ENCODE data around the gene ACTR1B.
"Not testable (repeated sequence)": the region's sequence is repeated elsewhere in the genome, so short reads cannot be mapped to it uniquely, and the experiment has no call there.

The ACTR1B gene

GRCh38 chr2:97673182-97673914 lies 9.5 kb upstream of the ACTR1B start (continued):
- no peak for TF ChIP-seq TSHZ2 (CRISPR knock-in tag; IDR thresholded peaks at IDR 0.05)
- TF ChIP-seq, protein P1, sequence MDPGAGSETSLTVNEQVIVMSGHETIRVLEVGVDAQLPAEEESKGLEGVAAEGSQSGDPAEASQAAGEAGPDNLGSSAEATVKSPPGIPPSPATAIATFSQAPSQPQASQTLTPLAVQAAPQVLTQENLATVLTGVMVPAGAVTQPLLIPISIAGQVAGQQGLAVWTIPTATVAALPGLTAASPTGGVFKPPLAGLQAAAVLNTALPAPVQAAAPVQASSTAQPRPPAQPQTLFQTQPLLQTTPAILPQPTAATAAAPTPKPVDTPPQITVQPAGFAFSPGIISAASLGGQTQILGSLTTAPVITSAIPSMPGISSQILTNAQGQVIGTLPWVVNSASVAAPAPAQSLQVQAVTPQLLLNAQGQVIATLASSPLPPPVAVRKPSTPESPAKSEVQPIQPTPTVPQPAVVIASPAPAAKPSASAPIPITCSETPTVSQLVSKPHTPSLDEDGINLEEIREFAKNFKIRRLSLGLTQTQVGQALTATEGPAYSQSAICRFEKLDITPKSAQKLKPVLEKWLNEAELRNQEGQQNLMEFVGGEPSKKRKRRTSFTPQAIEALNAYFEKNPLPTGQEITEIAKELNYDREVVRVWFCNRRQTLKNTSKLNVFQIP (CRISPR knock-in tag; IDR thresholded peaks at IDR 0.05; ENCODE audit: borderline replicate concordance, low read depth), result no peak
- TF ChIP-seq RARB (CRISPR knock-in tag; IDR thresholded peaks at IDR 0.05), result no peak
- TF ChIP-seq CSDC2 (CRISPR knock-in tag; IDR thresholded peaks at IDR 0.05), result no peak

DNA sequence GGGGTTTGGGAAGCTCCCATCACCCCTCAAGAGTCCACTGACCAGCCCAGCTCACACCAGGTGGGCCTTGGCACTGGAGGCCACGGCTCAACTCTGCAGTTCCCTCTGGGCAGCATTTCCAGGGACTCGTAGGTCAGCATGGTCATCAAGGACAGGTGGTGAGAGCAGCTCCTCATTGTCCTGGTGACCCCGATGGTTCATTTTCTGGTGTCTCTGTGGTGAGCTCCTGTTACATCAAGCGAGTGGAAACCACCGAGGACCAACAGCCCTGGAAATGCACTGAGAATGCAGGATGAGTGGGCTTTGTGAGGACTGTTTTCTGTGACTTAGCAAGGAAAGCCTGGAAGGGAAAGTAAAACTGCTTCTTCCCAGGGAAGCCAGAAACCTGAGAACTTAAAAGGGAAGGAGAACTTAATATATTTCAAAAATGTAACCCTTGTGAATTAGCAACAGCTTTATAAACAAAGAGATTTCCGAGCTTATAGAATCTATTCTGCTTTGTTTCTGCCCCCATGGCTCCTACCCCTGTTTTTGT lies 8.8 kb upstream of the ACTR1B start:
- ATAC-seq, result not testable (repeated sequence)

DNA sequence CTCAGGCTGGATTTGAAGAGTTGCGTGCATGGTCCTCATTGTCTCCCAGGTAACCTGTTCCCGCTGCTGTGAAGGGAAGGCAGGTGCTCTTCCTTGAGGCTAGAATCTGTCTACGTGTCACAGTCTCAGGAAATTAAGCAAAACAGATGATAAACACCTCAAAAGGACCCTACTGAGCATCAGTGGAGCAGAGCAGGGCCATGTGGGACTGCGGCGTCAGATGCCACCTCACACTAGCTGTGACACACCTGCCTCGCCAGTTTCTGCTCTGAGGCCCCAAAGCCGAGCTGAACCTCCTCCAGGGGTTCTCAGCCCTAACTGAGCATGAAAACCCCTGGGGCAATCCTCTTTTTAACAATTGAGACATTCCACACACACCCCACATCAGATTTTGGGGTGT lies 7.7 kb upstream of the ACTR1B start:
- TF ChIP-seq TSHZ2 (CRISPR knock-in tag; IDR thresholded peaks at IDR 0.05), result no peak
- TF ChIP-seq ZNF70 (CRISPR knock-in tag; IDR thresholded peaks at IDR 0.05), result no peak
- no peak for TF ChIP-seq CSRNP3 (CRISPR knock-in tag; IDR thresholded peaks at IDR 0.05)
- TF ChIP-seq ESRRG (CRISPR knock-in tag; IDR thresholded peaks at IDR 0.05), result no peak
- TF ChIP-seq BACH2 (CRISPR knock-in tag; IDR thresholded peaks at IDR 0.05; ENCODE audit: borderline replicate concordance), result no peak
- no peak for ATAC-seq

- ATAC-seq, result no peak
- TF ChIP-seq OSR1 (CRISPR knock-in tag; IDR thresholded peaks at IDR 0.05) (no peak), ZNF70 (CRISPR knock-in tag; IDR thresholded peaks at IDR 0.05) (no peak), RARB (CRISPR knock-in tag; IDR thresholded peaks at IDR 0.05) (no peak), ISL1 (CRISPR knock-in tag; IDR thresholded peaks at IDR 0.05) (no peak), ZNF565 (CRISPR knock-in tag; conservative IDR thresholded peaks at IDR 0.05; ENCODE audit: low read depth) (no peak), CSRNP3 (CRISPR knock-in tag; IDR thresholded peaks at IDR 0.05) (no peak), PPARA (CRISPR knock-in tag; IDR thresholded peaks at IDR 0.05; ENCODE audit: borderline replicate concordance) (no peak), ARNTL (CRISPR knock-in tag; IDR thresholded peaks at IDR 0.05; ENCODE audit: borderline replicate concordance, low read depth) (no peak), TOX (CRISPR knock-in tag; IDR thresholded peaks at IDR 0.05; ENCODE audit: borderline replicate concordance) (no peak), BACH2 (CRISPR knock-in tag; IDR thresholded peaks at IDR 0.05; ENCODE audit: borderline replicate concordance) (no peak), CSDC2 (CRISPR knock-in tag; IDR thresholded peaks at IDR 0.05) (no peak), CREB5 (CRISPR knock-in tag; IDR thresholded peaks at IDR 0.05; ENCODE audit: low read depth) (no peak), TSHZ2 (CRISPR knock-in tag; IDR thresholded peaks at IDR 0.05) (no peak)
- TF ChIP-seq, protein P2, sequence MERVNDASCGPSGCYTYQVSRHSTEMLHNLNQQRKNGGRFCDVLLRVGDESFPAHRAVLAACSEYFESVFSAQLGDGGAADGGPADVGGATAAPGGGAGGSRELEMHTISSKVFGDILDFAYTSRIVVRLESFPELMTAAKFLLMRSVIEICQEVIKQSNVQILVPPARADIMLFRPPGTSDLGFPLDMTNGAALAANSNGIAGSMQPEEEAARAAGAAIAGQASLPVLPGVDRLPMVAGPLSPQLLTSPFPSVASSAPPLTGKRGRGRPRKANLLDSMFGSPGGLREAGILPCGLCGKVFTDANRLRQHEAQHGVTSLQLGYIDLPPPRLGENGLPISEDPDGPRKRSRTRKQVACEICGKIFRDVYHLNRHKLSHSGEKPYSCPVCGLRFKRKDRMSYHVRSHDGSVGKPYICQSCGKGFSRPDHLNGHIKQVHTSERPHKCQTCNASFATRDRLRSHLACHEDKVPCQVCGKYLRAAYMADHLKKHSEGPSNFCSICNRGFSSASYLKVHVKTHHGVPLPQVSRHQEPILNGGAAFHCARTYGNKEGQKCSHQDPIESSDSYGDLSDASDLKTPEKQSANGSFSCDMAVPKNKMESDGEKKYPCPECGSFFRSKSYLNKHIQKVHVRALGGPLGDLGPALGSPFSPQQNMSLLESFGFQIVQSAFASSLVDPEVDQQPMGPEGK (CRISPR knock-in tag; IDR thresholded peaks at IDR 0.05; ENCODE audit: borderline replicate concordance), result no peak
Measured at GRCh38 chr2:97670471-97670870, 6.6 kb upstream of the ACTR1B start.
